Omental fat pad (tissue), 4 donors: ENCODE measurements around the gene PPM1N. TPM values are rescaled to one million over a fixed set of nuclear protein-coding genes. Genes with fewer than 3 reads are reported as not detected.

Experiments used
- ATAC-seq: fragments of 150-250 bp; one replicate; pipeline ENCODE4 v1.9.1; 2016; ENCODE audit warnings: mild to moderate bottlenecking, moderate library complexity; ENCODE audit not compliant: low FRiP score
- DNase-seq: peaks from one replicate; pipeline ENCODE4 v3.0.0-alpha.2; 2019; ENCODE audit warnings: low spot score
- total RNA-seq, 4 donors: library from RNA; depleted of rRNA; stranded (reverse); fragments of >200 nt; gene quantifications; one replicate each; pipeline ENCODE4 v1.1.0, GENCODE V29; 2016
- TF ChIP-seq, protein P1 (sequence below), 3 donors: fragments of 450-650 bp; IDR thresholded peaks; one replicate each; pipeline ENCODE4 v1.5.1; 2016 to 2017; ENCODE audit warnings: antibody characterized with exemption in 3 of 3, mild to moderate bottlenecking in 3 of 3, moderate library complexity in 2 of 3

PPM1N gene
- total RNA-seq, 4 donors from 2014 or later, result 1.9 to 3.8 (median 2.9) TPM

DNA sequence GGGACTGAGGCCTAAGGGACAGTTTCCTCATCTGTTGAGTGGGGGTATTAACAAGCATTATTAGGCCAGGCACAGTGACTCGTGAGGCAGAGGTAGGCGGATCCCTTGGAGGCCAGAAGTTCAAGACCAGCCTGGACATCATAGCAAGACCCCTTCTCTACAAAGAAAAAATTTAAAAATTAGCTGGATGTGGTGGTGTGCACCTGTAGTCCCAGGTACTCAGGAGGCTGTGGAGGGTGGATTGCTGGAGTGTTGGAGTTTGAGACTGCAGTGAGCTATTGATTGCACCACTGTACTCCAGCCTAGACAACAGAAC, 41.8 kb upstream of the PPM1N start:
- DNase-seq (no peak), ATAC-seq (no peak)
- TF ChIP-seq, protein P1, sequence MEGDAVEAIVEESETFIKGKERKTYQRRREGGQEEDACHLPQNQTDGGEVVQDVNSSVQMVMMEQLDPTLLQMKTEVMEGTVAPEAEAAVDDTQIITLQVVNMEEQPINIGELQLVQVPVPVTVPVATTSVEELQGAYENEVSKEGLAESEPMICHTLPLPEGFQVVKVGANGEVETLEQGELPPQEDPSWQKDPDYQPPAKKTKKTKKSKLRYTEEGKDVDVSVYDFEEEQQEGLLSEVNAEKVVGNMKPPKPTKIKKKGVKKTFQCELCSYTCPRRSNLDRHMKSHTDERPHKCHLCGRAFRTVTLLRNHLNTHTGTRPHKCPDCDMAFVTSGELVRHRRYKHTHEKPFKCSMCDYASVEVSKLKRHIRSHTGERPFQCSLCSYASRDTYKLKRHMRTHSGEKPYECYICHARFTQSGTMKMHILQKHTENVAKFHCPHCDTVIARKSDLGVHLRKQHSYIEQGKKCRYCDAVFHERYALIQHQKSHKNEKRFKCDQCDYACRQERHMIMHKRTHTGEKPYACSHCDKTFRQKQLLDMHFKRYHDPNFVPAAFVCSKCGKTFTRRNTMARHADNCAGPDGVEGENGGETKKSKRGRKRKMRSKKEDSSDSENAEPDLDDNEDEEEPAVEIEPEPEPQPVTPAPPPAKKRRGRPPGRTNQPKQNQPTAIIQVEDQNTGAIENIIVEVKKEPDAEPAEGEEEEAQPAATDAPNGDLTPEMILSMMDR (IDR thresholded peaks at IDR 0.05), result no peak

GRCh38 chr19:45457776-45458175, 40.5 kb upstream of the PPM1N start:
- DNase-seq (no peak), ATAC-seq (no peak)
- TF ChIP-seq, protein P1 (IDR thresholded peaks at IDR 0.05), result no peak

DNA sequence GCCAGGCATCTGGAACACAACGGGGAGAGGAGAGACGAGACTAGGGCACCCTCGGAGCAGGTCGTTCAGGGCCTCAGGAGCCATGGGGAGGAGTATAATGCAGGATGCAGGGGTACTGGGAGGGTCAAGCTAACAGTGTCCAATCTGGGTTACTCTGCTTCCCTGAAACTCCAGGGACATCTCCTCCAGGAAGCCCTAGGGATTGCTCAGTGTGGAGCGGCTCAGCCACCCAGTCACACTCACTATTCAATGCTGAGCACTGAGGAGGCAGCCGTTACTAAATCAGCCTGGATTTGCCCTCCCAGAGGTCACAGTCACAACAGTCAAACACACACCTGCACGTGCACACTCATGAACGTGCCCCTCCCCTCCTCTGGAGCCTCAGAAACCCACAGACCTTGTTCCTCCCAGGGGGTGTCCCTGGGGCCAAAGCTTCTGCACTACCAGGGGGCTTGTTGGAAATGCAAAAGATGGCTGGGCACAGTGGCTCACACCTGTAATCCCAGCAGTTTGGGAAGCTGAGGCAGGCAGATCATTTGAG, 37.4 kb upstream of the PPM1N start:
- no peak for ATAC-seq
- TF ChIP-seq, protein P1 (IDR thresholded peaks at IDR 0.05), result no peak
- DNase-seq, result no peak

DNA sequence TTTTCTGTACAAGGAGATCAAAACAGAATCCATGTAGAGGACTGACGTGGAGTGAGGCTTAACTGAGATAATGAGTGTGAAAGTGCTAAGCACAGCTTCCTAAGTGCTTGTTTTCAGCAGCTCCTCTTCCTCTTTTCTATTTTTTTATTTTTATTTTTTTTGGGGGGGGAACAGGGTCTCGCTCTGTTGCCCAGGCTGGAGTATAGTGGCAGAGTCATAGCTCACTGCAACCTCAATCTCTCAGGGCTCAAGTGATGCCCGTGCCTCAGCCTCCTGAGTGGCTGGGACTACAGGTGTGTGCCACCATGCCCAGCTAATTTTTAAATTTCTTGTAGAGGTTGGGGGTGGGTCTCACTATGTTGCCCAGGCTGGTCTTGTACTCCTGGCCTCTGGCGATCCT, 36.1 kb upstream of the PPM1N start:
- TF ChIP-seq, protein P1 (IDR thresholded peaks at IDR 0.05), result no peak
- ATAC-seq (no peak), DNase-seq (no peak)

DNA sequence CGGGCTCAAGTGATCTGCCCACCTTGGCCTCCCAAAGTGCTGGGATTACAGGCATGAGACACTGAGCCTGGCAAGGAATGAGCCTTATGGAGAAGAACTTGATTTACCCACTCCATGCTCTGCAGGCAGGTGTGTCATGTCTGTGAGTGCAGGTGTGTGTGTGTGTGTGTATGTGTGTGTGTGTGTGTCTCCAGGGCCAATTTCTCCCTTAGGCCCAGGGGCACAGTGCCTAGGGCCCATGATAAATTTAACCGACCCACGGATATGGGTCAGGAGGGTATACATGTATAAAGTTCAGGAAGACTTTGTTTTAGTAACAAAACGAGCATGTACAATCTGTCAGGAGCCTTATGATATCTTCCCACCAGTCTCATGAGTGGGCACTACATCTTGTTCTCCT, 35.0 kb upstream of the PPM1N start:
- ATAC-seq, result no peak
- no peak for DNase-seq
- TF ChIP-seq, protein P1 (IDR thresholded peaks at IDR 0.05), result no peak

- no peak for ATAC-seq
Observed at GRCh38 chr19:45464274-45464673, 34.0 kb upstream of the PPM1N start.

GRCh38 chr19:45464852-45465441, 33.3 kb upstream of the PPM1N start:
- ATAC-seq (no peak), DNase-seq (no peak)
- TF ChIP-seq, protein P1 (IDR thresholded peaks at IDR 0.05), result no peak

More at GRCh38 chr19:45464274-45464673, 34.0 kb upstream of the PPM1N start:
- no peak for DNase-seq
- TF ChIP-seq, protein P1 (IDR thresholded peaks at IDR 0.05), result no peak
